ENCODE results near the gene SLC27A2.

Gene SLC27A2

DNA sequence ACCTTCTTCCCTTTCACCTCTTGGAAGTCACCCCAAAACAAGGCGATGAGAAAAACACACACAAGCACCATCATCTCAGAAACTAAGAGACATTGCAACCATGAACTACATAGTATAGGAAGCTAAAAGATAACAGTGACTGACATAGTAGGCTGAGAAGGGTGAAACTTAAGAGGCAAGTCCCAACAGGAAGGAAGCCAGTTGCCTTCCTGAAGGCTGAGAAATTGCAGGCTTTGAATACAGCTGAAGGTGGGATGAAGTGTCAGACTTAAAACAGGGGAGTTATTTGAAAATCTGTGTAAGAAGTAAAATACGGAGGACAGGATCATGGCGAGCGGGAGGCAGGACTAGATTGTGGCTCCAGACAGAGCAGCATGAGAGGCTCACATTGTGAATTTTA lies 27.8 kb downstream of the SLC27A2 start:
- peak; percentile 87 for DNase-seq (ENCODE audit: low read depth)
- TF ChIP-seq, protein P1, sequence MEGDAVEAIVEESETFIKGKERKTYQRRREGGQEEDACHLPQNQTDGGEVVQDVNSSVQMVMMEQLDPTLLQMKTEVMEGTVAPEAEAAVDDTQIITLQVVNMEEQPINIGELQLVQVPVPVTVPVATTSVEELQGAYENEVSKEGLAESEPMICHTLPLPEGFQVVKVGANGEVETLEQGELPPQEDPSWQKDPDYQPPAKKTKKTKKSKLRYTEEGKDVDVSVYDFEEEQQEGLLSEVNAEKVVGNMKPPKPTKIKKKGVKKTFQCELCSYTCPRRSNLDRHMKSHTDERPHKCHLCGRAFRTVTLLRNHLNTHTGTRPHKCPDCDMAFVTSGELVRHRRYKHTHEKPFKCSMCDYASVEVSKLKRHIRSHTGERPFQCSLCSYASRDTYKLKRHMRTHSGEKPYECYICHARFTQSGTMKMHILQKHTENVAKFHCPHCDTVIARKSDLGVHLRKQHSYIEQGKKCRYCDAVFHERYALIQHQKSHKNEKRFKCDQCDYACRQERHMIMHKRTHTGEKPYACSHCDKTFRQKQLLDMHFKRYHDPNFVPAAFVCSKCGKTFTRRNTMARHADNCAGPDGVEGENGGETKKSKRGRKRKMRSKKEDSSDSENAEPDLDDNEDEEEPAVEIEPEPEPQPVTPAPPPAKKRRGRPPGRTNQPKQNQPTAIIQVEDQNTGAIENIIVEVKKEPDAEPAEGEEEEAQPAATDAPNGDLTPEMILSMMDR (IDR thresholded peaks at IDR 0.05; ENCODE audit: insufficient read depth, low read depth, low read length, missing control alignments): no peak
- no peak overlapping the region for H3K4me3 ChIP-seq (ENCODE audit: low read length)

DNA sequence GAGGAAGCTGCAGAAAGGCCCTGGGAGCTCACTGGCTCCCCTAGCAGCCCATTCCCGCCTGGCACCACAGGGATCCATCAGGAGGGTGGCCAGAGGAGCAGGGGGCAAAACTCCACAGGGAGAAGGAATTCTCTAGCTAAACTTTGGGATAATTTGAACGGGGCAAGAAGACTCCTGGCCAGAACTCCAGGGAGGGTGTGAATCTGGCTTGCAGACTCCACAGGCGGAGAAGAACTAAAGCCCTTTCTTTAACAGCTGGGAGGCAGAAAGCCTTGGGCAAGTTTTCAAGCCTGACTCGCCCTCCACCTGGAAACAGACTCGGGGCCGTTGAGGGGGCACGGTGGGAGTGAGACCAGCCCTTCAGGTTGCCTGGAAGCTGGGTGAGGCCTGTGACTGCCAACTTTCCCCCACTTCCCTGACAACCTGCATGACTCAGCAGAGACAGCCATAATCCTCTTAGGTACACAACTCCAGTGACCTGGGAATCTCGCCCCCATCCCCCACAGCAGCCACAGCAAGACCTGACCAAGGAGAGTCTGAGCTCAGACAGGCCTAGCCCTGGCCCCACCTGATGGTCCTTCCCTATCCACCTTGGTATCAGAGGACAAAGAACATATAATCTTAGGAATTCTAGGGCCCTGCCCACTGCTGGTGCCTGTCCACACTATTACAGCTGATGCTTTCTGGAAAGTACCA lies 28.6 kb downstream of the SLC27A2 start:
- DNase-seq (ENCODE audit: low read depth): peak; percentile 72
- H3K4me3 ChIP-seq (ENCODE audit: low read length): no peak overlapping the region
- TF ChIP-seq, protein P1 (IDR thresholded peaks at IDR 0.05; ENCODE audit: insufficient read depth, low read depth, low read length, missing control alignments): peak; percentile 22

DNA sequence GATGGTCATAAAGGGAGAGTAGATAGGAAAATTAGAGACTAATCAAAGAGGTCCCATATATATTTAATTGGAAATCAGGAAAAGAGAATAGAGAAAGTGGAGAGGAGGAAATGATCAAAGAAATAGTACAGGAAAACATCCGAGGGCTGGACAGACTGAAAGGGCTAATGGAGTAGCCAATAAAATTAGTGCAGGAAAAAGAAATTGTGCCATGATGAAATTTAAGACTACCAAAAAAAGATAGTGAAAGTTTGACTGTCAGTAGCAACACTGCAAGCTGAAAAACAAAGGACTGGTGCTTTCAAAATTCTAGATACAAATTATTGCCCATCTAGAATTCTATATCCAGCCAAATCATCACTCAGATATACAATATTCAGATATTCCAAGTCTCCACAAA lies 36.3 kb downstream of the SLC27A2 start:
- no peak for DNase-seq (ENCODE audit: low read depth)
- TF ChIP-seq, protein P1 (IDR thresholded peaks at IDR 0.05; ENCODE audit: insufficient read depth, low read depth, low read length, missing control alignments): no peak
- no peak overlapping the region for H3K4me3 ChIP-seq (ENCODE audit: low read length)

DNA sequence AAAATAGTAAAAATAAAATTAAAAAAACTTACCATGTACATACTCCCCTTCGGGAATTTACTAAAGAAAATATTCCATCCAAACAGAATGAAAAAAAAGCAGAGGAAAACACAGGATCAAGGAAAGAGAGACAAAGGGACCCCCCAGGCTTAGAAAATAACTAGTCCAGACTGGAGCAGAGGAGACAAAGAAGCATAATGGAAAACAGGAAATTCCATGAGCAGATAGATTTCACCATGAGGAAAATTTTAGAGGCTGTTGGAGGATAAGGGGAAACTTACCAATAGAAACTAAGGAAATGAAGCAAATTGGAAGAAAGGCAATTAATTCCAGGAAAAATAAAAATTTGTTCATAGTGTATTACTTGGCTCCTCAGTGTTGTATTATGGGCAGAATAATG lies 36.7 kb downstream of the SLC27A2 start:
- TF ChIP-seq, protein P1 (IDR thresholded peaks at IDR 0.05; ENCODE audit: insufficient read depth, low read depth, low read length, missing control alignments): no peak
- H3K4me3 ChIP-seq (ENCODE audit: low read length): no peak overlapping the region
- DNase-seq (ENCODE audit: low read depth): no peak

DNA sequence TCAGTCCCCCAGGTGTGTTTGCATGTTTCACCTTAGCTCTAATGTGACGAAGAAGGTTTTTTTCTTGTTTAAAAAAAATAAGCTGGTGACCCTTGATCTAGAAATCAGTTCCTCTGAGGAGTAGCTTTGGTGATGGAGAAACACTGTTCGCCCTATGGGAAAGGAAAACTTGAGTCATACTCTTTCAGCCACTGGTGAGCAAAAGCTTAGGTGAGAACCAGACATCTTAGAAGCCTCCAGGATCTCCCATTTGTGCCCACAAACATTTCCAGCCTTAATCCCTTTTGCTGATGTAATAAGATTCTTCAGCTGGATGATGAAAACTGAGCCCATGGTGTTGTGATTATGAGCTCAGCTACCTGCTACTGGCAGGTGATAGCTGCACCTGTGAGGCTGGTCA lies 37.8 kb downstream of the SLC27A2 start:
- TF ChIP-seq, protein P1 (IDR thresholded peaks at IDR 0.05; ENCODE audit: insufficient read depth, low read depth, low read length, missing control alignments): no peak
- peak; percentile 69 for DNase-seq (ENCODE audit: low read depth)
- no peak overlapping the region for H3K4me3 ChIP-seq (ENCODE audit: low read length)

DNA sequence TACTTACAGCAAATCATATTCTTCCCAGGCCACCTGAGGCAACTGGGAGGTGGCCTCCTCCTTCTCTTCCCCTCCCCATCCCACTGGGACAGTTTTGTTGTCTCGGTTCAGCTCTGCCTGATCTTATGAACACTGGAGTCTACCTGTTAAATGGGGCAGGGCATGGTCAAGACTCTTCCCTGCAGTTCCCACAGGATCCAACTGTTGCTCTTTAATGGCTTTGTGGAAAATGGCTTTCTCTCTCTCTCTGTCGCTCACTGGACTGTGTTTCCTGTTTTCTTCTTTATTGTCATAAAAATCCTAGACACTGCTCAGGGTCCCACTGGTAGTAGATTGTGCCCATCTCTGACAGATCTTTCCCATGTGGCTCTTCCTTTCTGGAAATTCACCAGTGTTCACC lies 40.2 kb downstream of the SLC27A2 start:
- H3K4me3 ChIP-seq (ENCODE audit: low read length): no peak overlapping the region
- DNase-seq (ENCODE audit: low read depth): no peak
- TF ChIP-seq, protein P1 (IDR thresholded peaks at IDR 0.05; ENCODE audit: insufficient read depth, low read depth, low read length, missing control alignments): no peak

DNA sequence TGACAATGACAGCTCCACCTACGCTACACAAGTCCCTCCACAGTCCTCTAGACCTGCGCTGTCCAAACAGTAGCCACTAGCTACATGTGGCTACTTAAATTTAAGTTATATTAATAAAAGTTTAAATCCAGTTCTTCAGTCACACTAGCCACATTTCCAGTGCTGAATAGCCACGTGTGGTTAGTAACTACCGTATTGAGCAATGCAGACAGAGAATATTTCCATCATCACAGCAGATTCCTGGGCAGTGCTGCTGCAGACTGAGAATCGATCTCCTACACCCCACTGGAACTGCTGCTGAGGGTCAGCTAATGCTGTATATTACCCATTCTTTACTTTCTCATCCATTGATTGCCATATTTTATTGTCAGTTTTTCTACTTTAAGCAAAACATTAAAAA lies 42.6 kb downstream of the SLC27A2 start:
- TF ChIP-seq, protein P1 (IDR thresholded peaks at IDR 0.05; ENCODE audit: insufficient read depth, low read depth, low read length, missing control alignments): no peak
- peak; percentile 25 for DNase-seq (ENCODE audit: low read depth)
- no peak overlapping the region for H3K4me3 ChIP-seq (ENCODE audit: low read length)
